HG03064 (cell line): ENCODE results near the gene YWHAG.

Experiments used
- ATAC-seq: cut with Tn5 transposase; IDR thresholded peaks from one replicate; pipeline ENCODE4 v1.9.1; 2021; ENCODE audit warnings: low read depth; ENCODE audit not compliant: unreplicated experiment

The YWHAG gene

GRCh38 chr7:76278540-76278939 lies 80.3 kb downstream of the YWHAG start:
- no peak for ATAC-seq
